Measurements from ENCODE around the gene HS3ST6. TPM values are rescaled to one million over a fixed set of nuclear protein-coding genes. Genes with fewer than 3 reads are reported as not detected.

HS3ST6 gene
- total and polyA plus RNA-seq, 2 of the 13 experiments (the other 11 are each of a cell fraction or from before 2014, with no cell fraction given), result not detected

GRCh38 chr16:1933097-1933661, 15.0 kb upstream of the HS3ST6 start:
- H3K9me3 ChIP-seq (ENCODE audit: low read length), result no peaks in the 10 kb centered on the region
- no TSS peak for BruUV-seq (replicated peaks)
- H3K4me2 ChIP-seq (ENCODE audit: low read depth, low read length), result peak overlapping the region; percentile 68
- peaks cover 0 to 11% of the 10 kb centered on the region in 2 experiments; a peak in 3 of 5 replicates for H3K36me3 ChIP-seq (replicated peaks in 1 of 2; ENCODE audit: control insufficient read depth in 1 of 2, insufficient read depth in 2 of 2, low read length in 2 of 2)
- ChIA-PET POLR2A (interaction anchor here (1.3 to 1.8 kb wide), 4 partner anchors 8 to 106 kb away, joined by 4 to 34 read pairs (median 10); partner anchors contain the start of genes FAHD1, HAGH, MSRB1 and RPS2), CTCF (ENCODE audit: low intra/inter-chr PET ratio, low total read pairs) (no interaction called here)
- H3K4me1 ChIP-seq (ENCODE audit: insufficient read depth, low read length), result peaks cover 83% of the 10 kb centered on the region
- ATAC-seq, result peak; percentile 30
- no peak overlapping the region for H2AFZ ChIP-seq (ENCODE audit: low read length)
- H3K9ac ChIP-seq (ENCODE audit: insufficient read depth, low read depth, low read length), result peak overlapping the region; percentile 46; the same call in 1 of the 2 replicates
- H3K4me3 ChIP-seq (replicated peaks in 1 of 3; ENCODE audit: insufficient read depth in 1 of 3, low read depth in 2 of 3, low read length in 3 of 3), result peak overlapping the region in 2 of 3 experiments; percentile 39 to 58; a peak in 4 of 6 replicates
- WGBS (ENCODE audit: low lambda C conversion rate), result 33% methylated on average over 7 of the region's 23 CpGs
- FAIRE-seq, result no peak
- intact Hi-C loops (cut with micrococcal nuclease; ENCODE audit: unreplicated experiment), result loop anchor here (2.0 kb wide), 1 partner anchor 70 kb away; no protein-coding TSS in a partner anchor
- peaks cover under 1% of the 10 kb centered on the region for H3K79me2 ChIP-seq (ENCODE audit: insufficient read depth, low read length)
- peaks cover 0 to 1% of the 10 kb centered on the region in 2 experiments; a peak in 2 of 5 replicates for H3K27me3 ChIP-seq (ENCODE audit: control insufficient read depth in 1 of 2, insufficient read depth in 2 of 2, low read length in 2 of 2)
- no peak for DNase-seq (ENCODE audit: low spot score)
- peak overlapping the region; percentile 5 for H3K27ac ChIP-seq (ENCODE audit: extremely low read length, insufficient read depth, low read length)
- in situ Hi-C loops (cut with HindIII; ENCODE audit: extremely low pct_ligation_motif_present, low pct_unique_long_range_greater_than_20kb), result no loop called here
- H4K20me1 ChIP-seq (ENCODE audit: insufficient read depth, low read length), result no peaks in the 10 kb centered on the region
- TF ChIP-seq SAP130 (CRISPR knock-in tag; IDR thresholded peaks at IDR 0.05; ENCODE audit: low read depth) (peak; percentile 43; the same call in 1 of the 2 replicates), HIC2 (CRISPR knock-in tag; IDR thresholded peaks at IDR 0.05; ENCODE audit: low read depth) (peak; percentile 83), ZNF296 (CRISPR knock-in tag; conservative IDR thresholded peaks at IDR 0.05) (0 out of 2 replicates have a peak, but pooled peaks have one; percentile 24), ZNF770 (CRISPR knock-in tag; IDR thresholded peaks at IDR 0.05) (peak; percentile 20; the same call in 1 of the 2 replicates), AGO1 (IDR thresholded peaks at IDR 0.05; ENCODE audit: low read depth, low read length, poor library complexity, severe bottlenecking) (peak; percentile 86), ZNF543 (CRISPR knock-in tag; IDR thresholded peaks at IDR 0.05) (peak; percentile 6; the same call in 1 of the 2 replicates), SP2 (CRISPR knock-in tag; IDR thresholded peaks at IDR 0.05) (0 out of 2 replicates have a peak, but pooled peaks have one; percentile 20), SPEN (CRISPR knock-in tag; IDR thresholded peaks at IDR 0.05; ENCODE audit: low read depth) (no peak), ZNF230 (CRISPR knock-in tag; IDR thresholded peaks at IDR 0.05) (0 out of 2 replicates have a peak, but pooled peaks have one; percentile 15), ZC3H13 (CRISPR knock-in tag; IDR thresholded peaks at IDR 0.05) (peak; percentile 65; the same call in 1 of the 2 replicates), XRCC5 (optimal IDR thresholded peaks at IDR 0.05; ENCODE audit: low read length) (peak; percentile 22), ZNF20 (CRISPR knock-in tag; IDR thresholded peaks at IDR 0.05) (no peak), HNRNPL (IDR thresholded peaks at IDR 0.05; ENCODE audit: low read depth, low read length) (peak; percentile 95), ZNF30 (CRISPR knock-in tag; IDR thresholded peaks at IDR 0.05) (no peak), RBFOX2 (IDR thresholded peaks at IDR 0.05; ENCODE audit: low read depth, low read length) (0 out of 2 replicates have a peak, but pooled peaks have one; percentile 15), PBX3 (CRISPR knock-in tag; IDR thresholded peaks at IDR 0.05; ENCODE audit: borderline replicate concordance) (no peak), ZNF878 (CRISPR knock-in tag; IDR thresholded peaks at IDR 0.05) (no peak), ZNF362 (CRISPR knock-in tag; IDR thresholded peaks at IDR 0.05; ENCODE audit: borderline replicate concordance) (0 out of 2 replicates have a peak, but pooled peaks have one; percentile 27)
